GM10266 (cell line): ENCODE data around the gene DLL1.

Experiments used
- DNase-seq: peaks from one replicate; pipeline ENCODE4 v3.0.0; 2012; ENCODE audit errors: extremely low spot score
- TF ChIP-seq, protein P1 (sequence below): IDR thresholded peaks from 2 replicates; pipeline ENCODE4 v1.5.1; 2012; ENCODE audit warnings: mild to moderate bottlenecking, low read depth; ENCODE audit not compliant: control insufficient read depth, insufficient read depth; ENCODE audit errors: missing control alignments

DLL1 gene

DNA sequence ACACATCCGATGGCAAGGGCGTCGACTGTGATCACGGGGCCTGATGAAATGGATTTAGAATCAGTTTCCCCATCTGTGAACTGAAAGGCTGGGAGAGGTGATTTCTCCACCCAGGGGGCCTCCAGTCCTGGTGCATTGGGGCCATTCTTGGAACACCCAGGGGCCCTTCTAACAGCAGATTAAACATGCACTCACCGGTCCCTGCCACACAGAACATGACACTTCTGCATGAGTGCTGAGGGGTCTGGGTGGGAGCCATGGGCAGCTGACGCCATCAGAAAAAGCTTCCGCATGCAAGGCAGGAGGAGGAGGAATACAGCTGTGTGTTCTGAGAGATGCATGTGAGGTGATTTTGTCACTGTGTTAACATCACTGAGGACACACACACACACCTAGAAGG is 26.8 kb downstream of the DLL1 start:
- DNase-seq = no peak
- TF ChIP-seq, protein P1, sequence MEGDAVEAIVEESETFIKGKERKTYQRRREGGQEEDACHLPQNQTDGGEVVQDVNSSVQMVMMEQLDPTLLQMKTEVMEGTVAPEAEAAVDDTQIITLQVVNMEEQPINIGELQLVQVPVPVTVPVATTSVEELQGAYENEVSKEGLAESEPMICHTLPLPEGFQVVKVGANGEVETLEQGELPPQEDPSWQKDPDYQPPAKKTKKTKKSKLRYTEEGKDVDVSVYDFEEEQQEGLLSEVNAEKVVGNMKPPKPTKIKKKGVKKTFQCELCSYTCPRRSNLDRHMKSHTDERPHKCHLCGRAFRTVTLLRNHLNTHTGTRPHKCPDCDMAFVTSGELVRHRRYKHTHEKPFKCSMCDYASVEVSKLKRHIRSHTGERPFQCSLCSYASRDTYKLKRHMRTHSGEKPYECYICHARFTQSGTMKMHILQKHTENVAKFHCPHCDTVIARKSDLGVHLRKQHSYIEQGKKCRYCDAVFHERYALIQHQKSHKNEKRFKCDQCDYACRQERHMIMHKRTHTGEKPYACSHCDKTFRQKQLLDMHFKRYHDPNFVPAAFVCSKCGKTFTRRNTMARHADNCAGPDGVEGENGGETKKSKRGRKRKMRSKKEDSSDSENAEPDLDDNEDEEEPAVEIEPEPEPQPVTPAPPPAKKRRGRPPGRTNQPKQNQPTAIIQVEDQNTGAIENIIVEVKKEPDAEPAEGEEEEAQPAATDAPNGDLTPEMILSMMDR = no peak

DNA sequence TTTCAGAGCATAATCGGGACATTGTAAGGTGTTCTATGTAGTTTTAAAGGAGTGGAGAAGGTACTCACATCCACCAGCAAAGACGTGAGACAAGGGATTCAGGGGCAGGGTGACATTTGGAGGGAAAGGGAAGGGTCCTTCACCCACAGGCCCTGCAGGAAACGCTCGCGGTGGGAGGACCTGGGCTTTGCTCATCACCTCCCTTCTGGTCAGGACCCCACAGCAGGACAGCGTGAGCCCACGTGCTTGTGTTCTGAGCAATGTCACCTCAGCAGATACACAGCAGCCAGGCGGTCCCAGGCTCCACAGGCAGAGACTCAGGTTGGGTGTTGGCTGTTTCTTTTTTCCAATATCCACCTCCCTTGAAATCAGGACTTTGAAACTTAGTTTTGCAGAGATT is 27.5 kb downstream of the DLL1 start:
- no peak for DNase-seq
- TF ChIP-seq, protein P1 = no peak

DNA sequence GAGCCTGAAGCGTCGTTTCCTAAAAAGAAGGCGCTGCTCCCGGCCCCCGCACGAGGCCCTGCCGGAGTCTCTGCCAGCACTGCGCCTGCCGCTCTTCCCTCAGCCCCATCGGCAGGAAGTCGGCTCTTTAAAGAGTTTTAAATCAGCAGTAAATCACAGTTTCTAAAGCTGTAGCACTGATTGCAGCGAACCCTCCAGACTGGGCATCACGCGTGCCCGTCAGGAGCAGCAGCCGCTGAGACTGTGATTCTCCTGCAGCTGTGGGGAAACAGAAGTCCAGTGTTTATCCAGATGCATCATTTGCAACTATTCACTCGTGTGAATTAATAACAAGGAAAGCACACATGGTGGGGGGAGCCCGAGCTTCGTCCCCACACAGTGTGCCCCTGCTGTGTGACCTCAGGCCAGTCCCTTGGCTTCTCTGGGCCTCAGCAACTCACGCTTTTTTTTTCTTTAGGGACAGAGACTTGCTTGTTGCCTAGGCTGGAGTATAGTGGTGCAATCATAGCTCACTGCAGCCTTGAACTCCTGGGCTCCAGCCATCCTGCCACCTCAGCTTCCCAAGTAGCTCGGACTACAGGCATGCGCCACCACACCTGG is 28.3 kb downstream of the DLL1 start:
- DNase-seq = no peak
- TF ChIP-seq, protein P1 = no peak

DNA sequence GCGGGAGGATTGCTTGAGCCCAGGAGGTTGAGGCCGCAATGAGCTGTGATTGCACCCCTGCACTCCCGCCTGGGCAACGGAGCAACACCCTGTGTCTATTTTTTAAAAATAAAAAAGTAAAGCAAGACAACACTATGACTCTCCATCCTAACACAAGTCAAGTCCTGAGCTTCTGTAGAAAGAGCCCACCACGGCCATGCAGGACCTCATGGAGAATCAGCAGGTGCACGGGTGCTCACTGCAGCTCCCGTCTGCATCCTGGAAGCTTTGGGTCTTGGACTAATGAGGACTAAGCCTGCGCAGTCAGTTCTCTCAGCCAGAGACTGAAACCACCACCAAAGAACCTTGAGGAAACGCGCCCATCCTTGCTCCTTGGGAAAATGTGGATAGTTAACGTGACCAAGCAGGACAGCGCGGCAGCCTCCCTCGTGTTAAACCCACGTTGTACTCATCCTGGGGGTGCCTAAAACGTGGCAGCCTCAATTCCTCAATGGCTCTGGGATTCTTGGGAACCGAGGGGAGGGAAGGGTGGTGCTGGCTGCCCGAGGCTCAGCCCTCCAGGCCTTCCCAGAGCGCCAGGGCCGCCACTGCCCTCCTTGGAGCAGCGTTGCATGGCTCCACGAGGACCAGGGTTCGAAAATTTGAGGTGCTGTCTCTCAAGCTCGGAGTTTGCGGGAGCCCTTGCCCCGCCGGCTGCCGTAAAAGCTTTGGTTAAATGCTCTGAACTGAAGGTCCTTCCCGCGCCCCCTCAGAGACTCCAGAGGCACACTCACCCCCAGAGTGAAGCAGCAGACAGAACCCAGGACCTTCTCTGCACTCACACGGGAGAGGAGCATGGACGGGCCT is 29.0 kb downstream of the DLL1 start:
- DNase-seq = no peak
- TF ChIP-seq, protein P1 = no peak

DNA sequence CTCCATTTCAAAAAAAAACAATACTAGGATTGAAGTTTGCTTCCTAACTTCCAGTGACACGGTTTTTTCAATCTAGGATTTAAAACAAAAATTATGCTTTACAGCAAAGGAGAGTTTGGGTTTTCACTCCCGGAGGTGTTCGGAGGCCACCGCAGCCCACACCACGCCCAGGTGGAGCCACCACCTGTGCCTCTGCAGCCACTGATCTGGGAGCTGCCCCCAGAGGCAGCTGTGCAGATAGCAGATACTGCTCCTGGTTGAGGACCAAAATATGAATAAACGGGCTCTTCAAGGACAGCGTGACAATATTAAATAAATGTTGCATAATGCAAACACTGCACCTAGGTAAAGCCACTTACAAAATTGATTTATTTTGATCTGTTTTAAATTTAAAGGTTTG is 30.2 kb downstream of the DLL1 start:
- DNase-seq = no peak
- TF ChIP-seq, protein P1 = no peak

DNA sequence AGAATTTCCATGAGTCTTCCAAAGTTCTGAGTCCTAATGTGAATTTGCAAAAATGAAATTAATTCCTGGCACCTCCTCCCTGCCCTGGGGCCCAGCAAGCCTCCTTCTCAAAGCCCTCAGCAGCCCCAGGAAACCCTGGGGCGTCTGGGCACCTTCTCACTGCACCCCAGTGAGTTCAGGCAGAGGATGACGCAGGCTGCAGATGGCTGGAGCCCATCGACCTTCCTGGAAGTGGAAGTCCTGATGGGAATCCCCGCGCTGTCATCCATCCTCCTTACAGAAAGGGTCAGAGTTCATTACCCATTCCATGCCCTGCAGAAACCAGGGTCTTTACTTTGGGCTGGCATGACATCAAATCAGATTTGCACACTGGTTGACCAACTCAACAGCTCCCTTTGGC is 31.6 kb downstream of the DLL1 start:
- no peak for DNase-seq
- TF ChIP-seq, protein P1 = no peak

DNA sequence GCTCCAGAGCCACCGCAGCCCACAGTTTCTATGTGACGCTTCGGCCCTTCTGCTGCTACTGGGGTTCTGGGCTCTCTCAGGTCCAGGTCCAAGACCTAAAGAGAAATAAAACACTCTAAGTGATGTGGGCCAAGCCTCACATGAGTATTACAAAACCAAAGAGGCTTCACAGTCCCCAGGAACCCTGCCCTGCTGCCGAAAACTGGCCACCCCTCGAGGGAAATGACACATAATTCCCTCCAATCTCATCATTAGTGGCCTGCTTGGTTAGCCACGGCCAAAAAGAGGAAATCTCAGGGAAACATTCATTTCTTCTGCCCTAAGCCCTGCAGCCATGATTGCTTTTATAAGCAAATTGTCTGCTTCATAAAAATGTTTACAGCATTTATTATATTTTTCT is 32.5 kb downstream of the DLL1 start:
- DNase-seq = no peak
- TF ChIP-seq, protein P1 = no peak
